GM12872 (cell line): ENCODE results near the gene ZNF286A.
"Not testable (repeated sequence)": the region's sequence is repeated elsewhere in the genome, so short reads cannot be mapped to it uniquely, and the experiment has no call there.

Experiments
- TF ChIP-seq, protein P1 (sequence below): IDR thresholded peaks from 3 replicates; pipeline ENCODE4 v1.5.1; 2011; ENCODE audit warnings: low read depth, mild to moderate bottlenecking, low read length, moderate library complexity; ENCODE audit not compliant: insufficient read depth

ZNF286A gene

DNA sequence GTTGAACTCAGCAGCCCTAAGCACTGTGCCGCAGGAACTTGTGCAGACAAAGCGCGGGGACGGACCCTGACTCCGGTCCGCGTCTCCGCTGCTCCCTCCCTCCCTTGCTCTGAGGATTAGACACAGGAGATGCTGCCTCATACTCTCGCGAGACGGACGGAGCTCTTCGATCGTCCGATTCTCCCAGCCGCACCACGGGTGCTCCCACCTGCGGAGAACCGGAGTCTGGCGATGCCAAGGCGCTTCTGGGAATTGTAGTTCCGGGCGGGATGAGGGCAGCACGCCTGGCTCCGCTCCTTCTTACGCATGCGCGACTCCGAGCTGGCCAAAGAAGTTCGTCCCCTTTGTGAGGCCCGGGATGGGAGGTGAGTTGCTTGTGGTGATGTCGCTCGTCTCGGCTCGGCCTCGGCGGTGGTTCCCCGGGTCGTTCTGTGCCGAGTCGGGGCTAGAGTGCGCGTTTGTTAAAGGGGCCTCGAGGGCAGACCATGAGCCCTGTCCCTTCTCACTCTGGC, at the start of gene ZNF286A:
ZNF286A (plus strand) TSS at position 340 of the 512 bp plus-strand sequence. CDS start 578 bp downstream, outside the sequence.
- TF ChIP-seq, protein P1, sequence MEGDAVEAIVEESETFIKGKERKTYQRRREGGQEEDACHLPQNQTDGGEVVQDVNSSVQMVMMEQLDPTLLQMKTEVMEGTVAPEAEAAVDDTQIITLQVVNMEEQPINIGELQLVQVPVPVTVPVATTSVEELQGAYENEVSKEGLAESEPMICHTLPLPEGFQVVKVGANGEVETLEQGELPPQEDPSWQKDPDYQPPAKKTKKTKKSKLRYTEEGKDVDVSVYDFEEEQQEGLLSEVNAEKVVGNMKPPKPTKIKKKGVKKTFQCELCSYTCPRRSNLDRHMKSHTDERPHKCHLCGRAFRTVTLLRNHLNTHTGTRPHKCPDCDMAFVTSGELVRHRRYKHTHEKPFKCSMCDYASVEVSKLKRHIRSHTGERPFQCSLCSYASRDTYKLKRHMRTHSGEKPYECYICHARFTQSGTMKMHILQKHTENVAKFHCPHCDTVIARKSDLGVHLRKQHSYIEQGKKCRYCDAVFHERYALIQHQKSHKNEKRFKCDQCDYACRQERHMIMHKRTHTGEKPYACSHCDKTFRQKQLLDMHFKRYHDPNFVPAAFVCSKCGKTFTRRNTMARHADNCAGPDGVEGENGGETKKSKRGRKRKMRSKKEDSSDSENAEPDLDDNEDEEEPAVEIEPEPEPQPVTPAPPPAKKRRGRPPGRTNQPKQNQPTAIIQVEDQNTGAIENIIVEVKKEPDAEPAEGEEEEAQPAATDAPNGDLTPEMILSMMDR, result not testable (repeated sequence)

DNA sequence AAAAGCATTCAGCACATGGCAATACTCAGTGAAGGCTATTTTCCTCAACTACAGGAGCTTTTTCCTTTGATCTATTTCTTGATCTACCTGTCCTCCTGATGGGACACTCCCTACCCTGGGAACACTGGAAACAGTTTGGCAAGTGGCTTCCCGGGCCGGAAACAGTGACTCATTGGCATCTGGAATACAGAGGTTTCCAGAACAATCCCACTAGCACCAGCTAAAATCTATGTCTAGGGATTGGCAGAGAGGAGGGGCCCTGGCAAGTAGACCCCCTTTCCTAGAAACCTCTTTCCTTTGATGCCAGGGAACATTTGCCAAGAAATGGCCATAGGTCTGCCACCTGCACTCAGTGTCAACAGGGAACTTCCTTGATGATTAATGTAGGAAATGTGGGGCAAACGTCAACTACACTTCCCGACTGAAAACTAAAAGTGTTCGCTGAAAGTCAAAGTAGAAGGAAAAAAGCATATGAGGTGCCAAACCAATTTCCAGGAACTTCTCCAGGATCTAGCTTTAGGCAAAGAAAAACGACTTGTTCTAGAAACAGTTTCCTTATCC, 49.6 kb upstream of the ZNF286A start:
- TF ChIP-seq, protein P1, result no peak

DNA sequence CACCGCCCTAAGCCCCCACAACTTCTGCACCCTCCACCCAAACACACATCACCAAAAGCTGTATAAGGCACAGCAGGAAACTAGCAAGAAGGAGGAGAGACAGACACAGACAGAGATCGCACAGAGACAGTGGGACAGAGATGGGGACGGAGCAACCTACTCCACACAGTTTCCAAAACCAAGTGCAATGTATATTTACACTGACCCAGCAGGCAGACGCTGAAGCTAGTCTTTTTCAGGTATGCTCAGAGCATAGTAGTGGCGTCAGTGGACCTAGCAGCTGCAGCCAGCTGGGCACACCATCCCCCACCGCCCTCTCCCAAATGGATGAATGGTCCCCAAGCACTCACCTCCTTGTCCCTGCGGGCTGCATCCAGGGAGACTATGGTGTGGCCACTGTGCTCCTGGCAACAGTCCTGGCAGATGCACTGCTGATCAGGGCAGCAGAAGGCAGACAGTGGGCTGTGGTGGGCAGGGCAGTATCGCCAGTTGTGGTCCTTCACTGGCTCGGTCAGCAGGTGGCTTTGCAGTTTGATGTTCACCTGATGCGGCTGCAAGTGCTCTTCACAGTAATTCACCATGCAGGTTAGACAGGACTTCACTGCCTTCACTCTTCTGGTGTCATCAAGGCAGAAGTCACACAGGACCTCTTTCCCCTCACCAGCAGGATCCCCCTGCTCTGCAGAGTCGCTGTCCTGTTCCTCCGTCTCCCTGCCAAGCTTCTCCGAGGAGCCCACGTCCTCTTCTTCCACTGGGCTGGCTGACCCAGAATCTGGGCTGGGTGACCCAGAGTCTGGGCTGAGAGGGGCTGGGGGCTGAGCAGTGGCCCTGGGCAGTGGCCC, 48.6 kb upstream of the ZNF286A start:
- TF ChIP-seq, protein P1, result no peak

DNA sequence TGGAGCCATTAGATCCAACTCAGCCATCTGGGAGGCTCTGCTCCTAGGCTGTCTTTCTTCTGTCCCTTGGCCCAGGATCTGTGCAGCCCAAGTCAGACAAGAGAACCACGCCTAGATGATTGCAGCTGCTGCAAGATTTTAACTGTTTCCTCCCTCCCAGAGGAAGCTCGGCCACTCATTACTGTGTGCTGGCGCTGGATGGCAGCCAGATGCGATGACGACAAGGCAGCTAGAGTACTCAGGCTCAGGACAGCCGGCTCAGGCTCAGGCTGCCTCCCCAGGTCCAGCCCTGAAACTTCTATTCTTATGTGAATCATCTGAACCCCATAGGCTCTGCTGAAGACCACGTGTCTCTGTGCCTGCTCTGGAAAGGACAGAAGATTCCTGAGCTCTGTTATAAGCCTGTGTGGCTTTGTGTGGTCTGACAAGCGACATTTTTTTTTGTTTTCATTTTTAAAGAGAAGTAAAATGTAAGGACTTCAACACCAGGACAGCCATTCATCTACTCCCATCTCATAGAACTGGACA, 47.9 kb upstream of the ZNF286A start:
- TF ChIP-seq, protein P1, result no peak

DNA sequence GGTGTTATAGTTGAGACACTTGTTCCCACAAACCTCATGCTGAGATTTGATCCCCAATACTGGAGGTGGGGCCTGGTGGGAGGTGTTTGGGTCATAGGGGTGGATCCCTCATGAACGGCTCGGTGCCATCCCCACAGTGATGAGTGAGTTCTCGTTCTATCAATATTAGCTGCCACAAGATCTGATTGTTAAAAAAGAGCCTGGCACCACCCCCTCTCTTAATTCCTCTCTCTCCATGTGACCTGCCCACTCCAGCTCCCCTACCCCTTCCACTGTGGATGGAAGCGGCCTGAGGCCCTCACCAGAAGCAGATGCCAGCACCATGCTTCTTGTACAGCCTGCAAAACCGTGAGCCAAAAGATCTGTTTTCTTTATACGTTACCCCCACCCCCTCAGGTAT, 46.6 kb upstream of the ZNF286A start:
- TF ChIP-seq, protein P1, result no peak

DNA sequence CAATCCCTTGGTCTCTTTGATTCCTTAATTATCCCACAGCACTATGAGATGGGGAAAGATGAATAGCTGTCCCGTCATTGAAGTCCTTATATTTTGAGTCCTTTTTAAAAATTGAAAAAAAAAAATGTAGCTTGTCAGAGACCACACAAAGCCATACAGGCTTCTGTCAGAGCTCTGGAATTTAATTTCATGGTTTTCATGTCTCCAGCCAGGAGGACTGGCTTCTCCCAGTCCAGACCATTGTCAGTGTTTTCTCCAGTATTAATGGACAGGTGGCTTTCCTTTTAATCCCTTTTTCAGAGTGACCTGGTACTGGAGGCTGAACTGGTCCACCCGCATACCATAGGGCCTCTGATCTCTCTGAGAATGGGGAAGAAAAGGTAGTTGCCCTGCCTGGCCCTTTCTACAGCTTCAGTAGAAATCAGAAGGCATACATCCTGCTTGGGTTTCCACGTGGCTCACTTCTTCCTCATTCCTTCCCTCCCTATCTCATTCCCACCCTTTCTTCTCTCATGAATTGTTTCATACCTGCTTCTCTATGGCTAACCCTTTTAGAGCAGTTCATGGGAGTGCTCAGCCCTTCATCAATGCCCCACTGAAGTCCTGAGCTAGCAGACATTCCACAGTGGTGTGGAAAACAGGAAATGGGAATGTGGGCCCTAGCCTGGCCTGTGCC, 44.5 kb upstream of the ZNF286A start:
- TF ChIP-seq, protein P1, result no peak

DNA sequence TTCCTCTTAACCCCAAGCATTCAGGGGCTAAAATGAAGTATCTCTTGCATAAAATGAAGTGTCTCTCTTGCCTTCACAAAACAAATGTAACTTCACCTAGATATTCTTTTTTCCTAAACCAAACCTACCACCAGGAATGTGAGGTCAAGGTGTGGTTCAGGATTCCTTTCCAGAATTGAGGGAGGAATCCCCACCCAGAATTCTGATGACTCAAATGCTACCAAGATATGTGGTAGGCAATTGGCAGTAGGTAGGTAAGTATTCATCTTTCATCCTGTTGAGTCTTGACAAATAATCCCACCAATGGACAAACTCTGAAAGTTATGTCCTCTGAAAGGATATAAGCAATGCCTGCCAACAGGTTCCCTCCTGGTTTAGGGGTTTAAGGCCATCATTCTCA, 41.7 kb upstream of the ZNF286A start:
- TF ChIP-seq, protein P1, result no peak
